A673 (cell line): Measurements from ENCODE around the gene ME3. TPM values are rescaled to one million over a fixed set of nuclear protein-coding genes. Genes with fewer than 3 reads are reported as not detected.
"Not testable (repeated sequence)": the region's sequence is repeated elsewhere in the genome, so short reads cannot be mapped to it uniquely, and the experiment has no call there.

Experiments used
- BruUV-seq: library from RNA; stranded (reverse); fragments of 400-500 nt; replicated peaks from 2 replicates; lab custom pipeline; 2021; lab: Mats Ljungman, UMichigan
- CTCF ChIA-PET: fragments of 300-600 bp; sonication (Branson Sonifier 250); formaldehyde crosslinking; loops from one replicate; lab custom pipeline; 2022; ENCODE audit warnings: antibody characterized with exemption; lab: Charles Lee
- POLR2A ChIA-PET: fragments of 300-600 bp; sonication (Branson Sonifier 250); formaldehyde crosslinking; loops from one replicate; lab custom pipeline; 2022; ENCODE audit warnings: antibody characterized with exemption; ENCODE audit not compliant: low non-redundant PET; lab: Charles Lee
- DNase-seq: peaks from one replicate; pipeline ENCODE4 v3.0.0-alpha.2; 2015; ENCODE audit warnings: low spot score
- H3K27ac ChIP-seq: fragments of 200-600 bp; sonication (generic); 2 replicates; pipeline ENCODE4 v1.5.1; 2016; ENCODE audit warnings: mixed run types, low read depth, mild to moderate bottlenecking, mixed read lengths, antibody characterized with exemption, low read length; ENCODE audit not compliant: poor library complexity, severe bottlenecking
- H3K27me3 ChIP-seq: fragments of 200-600 bp; sonication (generic); replicated peaks from 2 replicates; pipeline ENCODE4 v1.6.1; 2017; ENCODE audit warnings: mixed run types, low read depth, mild to moderate bottlenecking, mixed read lengths, antibody characterized with exemption, low read length; ENCODE audit not compliant: insufficient read depth, poor library complexity
- H3K36me3 ChIP-seq: fragments of 200-600 bp; sonication (generic); 2 replicates; pipeline ENCODE4 v1.6.1; 2016; ENCODE audit warnings: mixed run types, mild to moderate bottlenecking, mixed read lengths, antibody characterized with exemption, low read length; ENCODE audit not compliant: insufficient read depth, poor library complexity, severe bottlenecking
- H3K4me1 ChIP-seq: fragments of 200-600 bp; sonication (generic); 2 replicates; pipeline ENCODE4 v1.6.1; 2017; ENCODE audit warnings: mixed run types, mild to moderate bottlenecking, mixed read lengths, antibody characterized with exemption, low read length; ENCODE audit not compliant: insufficient read depth, poor library complexity, severe bottlenecking
- H3K4me3 ChIP-seq: fragments of 200-600 bp; sonication (generic); 2 replicates; pipeline ENCODE4 v1.5.1; 2016; ENCODE audit warnings: low read depth, mixed run types, mild to moderate bottlenecking, mixed read lengths, low read length; ENCODE audit not compliant: poor library complexity, severe bottlenecking
- H3K9me3 ChIP-seq: fragments of 200-600 bp; sonication (generic); 2 replicates; pipeline ENCODE4 v1.6.1; 2016; ENCODE audit warnings: mixed run types, low read depth, mild to moderate bottlenecking, mixed read lengths, antibody characterized with exemption, low read length; ENCODE audit not compliant: poor library complexity, severe bottlenecking
- EZH2 ChIP-seq: fragments of 200-600 bp; sonication (generic); IDR thresholded peaks from 2 replicates; pipeline ENCODE4 v1.6.1; 2017; ENCODE audit warnings: borderline replicate concordance, low read depth, mild to moderate bottlenecking, mixed read lengths, antibody characterized with exemption, low read length; ENCODE audit not compliant: poor library complexity, severe bottlenecking
- intact Hi-C: fragments of 100-400 bp; cut with micrococcal nuclease; formaldehyde crosslinking; loops from one replicate; pipeline ENCODE4 v1.10.0; 2022; ENCODE audit not compliant: unreplicated experiment
- total RNA-seq: library from RNA; stranded (reverse); gene quantifications from 2 replicates; pipeline ENCODE4 v1.2.3, GENCODE V29; 2021
- TF ChIP-seq, protein P1 (sequence below): fragments of 300-800, 200-600 bp; sonication (generic); conservative IDR thresholded peaks from 2 replicates; pipeline ENCODE4 v1.5.1; 2017; ENCODE audit warnings: low read depth, mild to moderate bottlenecking, antibody characterized with exemption, low read length, moderate library complexity, mixed read lengths

ME3 gene
- total RNA-seq, 1 experiment from 2014 or later = 7.6 TPM

DNA sequence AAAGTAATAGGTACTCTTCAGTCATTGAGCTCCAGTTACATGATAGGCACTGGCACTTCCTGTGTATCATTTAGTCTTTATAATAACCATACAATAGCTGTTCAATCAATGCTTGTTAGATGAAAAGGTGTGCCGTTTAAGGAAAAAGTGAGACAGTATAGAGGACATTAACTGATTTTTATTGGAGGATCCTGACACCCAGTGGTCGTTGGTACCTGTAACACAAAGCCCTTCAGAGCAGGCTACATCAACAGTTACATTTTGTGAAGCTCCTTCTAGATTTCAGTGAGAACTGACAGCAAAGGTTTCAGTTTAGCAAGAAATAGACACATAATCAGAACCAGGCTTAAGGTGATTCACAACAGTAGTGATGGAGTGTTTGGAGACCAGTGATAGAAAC, 253.5 kb downstream of the ME3 start:
- H3K4me1 ChIP-seq = no peaks in the 10 kb centered on the region
- no peak overlapping the region for H3K4me3 ChIP-seq
- TF ChIP-seq, protein P1, sequence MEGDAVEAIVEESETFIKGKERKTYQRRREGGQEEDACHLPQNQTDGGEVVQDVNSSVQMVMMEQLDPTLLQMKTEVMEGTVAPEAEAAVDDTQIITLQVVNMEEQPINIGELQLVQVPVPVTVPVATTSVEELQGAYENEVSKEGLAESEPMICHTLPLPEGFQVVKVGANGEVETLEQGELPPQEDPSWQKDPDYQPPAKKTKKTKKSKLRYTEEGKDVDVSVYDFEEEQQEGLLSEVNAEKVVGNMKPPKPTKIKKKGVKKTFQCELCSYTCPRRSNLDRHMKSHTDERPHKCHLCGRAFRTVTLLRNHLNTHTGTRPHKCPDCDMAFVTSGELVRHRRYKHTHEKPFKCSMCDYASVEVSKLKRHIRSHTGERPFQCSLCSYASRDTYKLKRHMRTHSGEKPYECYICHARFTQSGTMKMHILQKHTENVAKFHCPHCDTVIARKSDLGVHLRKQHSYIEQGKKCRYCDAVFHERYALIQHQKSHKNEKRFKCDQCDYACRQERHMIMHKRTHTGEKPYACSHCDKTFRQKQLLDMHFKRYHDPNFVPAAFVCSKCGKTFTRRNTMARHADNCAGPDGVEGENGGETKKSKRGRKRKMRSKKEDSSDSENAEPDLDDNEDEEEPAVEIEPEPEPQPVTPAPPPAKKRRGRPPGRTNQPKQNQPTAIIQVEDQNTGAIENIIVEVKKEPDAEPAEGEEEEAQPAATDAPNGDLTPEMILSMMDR = peak; percentile 41
- no peak for TF ChIP-seq EZH2
- BruUV-seq = no TSS peak
- intact Hi-C loops = loop anchor here (10.0 kb wide), 1 partner anchor 554 kb away; no protein-coding TSS in a partner anchor
- H3K36me3 ChIP-seq = no peaks in the 10 kb centered on the region
- no peak overlapping the region for H3K27ac ChIP-seq
- DNase-seq = peak; percentile 18
- no peaks in the 10 kb centered on the region for H3K27me3 ChIP-seq
- ChIA-PET CTCF (no interaction called here), POLR2A (no interaction called here)
- H3K9me3 ChIP-seq = no peaks in the 10 kb centered on the region

DNA sequence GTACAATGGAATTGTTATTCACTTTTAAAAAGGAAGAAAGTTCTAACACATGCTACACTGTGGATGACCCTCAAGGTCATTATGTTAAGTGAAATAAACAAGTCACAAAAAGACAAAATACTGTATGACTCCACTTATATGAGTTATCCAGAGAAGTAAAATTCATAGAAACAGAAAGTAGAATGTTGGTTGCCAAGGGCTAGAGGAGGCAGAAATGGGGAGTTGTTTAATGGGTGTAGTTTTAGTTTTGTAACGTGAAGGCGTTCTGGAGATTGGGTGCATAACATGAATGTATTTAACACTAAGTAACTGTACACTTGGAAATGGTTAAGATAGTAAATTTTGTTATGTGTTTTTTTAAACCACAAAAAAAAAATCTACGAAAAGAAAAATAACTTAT, 253.9 kb downstream of the ME3 start:
- ChIA-PET POLR2A (no interaction called here), CTCF (no interaction called here)
- Histone ChIP-seq H3K27me3 (no peaks in the 10 kb centered on the region), H3K36me3 (no peaks in the 10 kb centered on the region), H3K27ac (no peak overlapping the region), H3K4me1 (no peaks in the 10 kb centered on the region), H3K4me3 (no peak overlapping the region), H3K9me3 (no peaks in the 10 kb centered on the region)
- intact Hi-C loops = loop anchor here (10.0 kb wide), 1 partner anchor 554 kb away; no protein-coding TSS in a partner anchor
- DNase-seq = no peak
- no peak for TF ChIP-seq EZH2
- TF ChIP-seq, protein P1 = no peak
- BruUV-seq = no TSS peak

DNA sequence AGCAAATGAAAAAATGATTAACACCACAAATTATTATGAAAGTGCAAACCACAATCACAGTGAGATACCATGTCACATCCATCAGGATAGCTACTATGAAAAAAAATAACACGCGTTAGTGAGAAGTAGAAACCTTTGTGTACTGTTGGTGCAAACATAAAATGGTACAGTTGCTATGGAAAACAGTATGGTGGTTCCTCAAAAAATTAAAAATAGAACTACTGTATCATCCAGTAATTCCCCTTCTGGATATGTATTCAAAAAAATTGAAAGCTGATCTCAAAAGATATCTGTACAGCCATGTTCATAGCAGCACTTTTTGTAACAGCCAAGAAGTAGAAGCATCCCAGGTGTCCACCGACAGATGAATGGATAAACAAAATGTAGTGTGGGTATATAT, 254.3 kb downstream of the ME3 start:
- Histone ChIP-seq H3K36me3 (no peaks in the 10 kb centered on the region), H3K27ac (no peak overlapping the region), H3K4me3 (no peak overlapping the region), H3K9me3 (no peaks in the 10 kb centered on the region), H3K4me1 (no peaks in the 10 kb centered on the region), H3K27me3 (no peaks in the 10 kb centered on the region)
- DNase-seq = no peak
- ChIA-PET CTCF (no interaction called here), POLR2A (no interaction called here)
- TF ChIP-seq, protein P1 = no peak
- no peak for TF ChIP-seq EZH2
- BruUV-seq = no TSS peak
- intact Hi-C loops = loop anchor here (10.0 kb wide), 1 partner anchor 553 kb away; no protein-coding TSS in a partner anchor

DNA sequence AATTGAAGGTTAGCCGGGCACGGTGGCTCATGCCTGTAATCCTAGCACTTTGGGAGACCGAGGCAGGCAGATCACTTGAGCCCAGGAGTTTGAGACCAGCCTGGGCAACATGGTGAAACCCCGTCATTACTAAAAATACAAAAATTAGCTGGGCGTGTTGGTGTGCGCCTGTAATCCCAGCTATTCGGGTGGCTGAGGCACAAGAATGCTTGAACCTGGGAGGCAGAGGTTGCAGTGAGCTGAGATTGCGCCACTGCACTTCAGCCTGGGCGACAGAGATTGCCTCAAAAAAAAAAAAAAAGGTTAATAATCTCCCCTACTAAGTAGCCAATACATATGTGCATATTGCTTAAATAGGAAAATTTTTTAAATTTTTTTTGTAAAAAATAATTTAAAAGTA, 255.5 kb downstream of the ME3 start:
- DNase-seq, H3K4me1 ChIP-seq, CTCF ChIA-PET, H3K9me3 ChIP-seq, POLR2A ChIA-PET, H3K36me3 ChIP-seq, H3K27ac ChIP-seq, H3K4me3 ChIP-seq, H3K27me3 ChIP-seq, BruUV-seq: not testable (repeated sequence)
- intact Hi-C loops = loop anchor here (10.0 kb wide), 1 partner anchor 552 kb away; no protein-coding TSS in a partner anchor
